Measurements from ENCODE around the gene BCL2. TPM values are rescaled to one million over a fixed set of nuclear protein-coding genes. Genes with fewer than 3 reads are reported as not detected.
A peak's percentile ranks its signal among the peaks of the same experiment; 100 is the strongest.

The BCL2 gene
- total RNA-seq, 1 experiment from 2014 or later = 2.6 TPM

DNA sequence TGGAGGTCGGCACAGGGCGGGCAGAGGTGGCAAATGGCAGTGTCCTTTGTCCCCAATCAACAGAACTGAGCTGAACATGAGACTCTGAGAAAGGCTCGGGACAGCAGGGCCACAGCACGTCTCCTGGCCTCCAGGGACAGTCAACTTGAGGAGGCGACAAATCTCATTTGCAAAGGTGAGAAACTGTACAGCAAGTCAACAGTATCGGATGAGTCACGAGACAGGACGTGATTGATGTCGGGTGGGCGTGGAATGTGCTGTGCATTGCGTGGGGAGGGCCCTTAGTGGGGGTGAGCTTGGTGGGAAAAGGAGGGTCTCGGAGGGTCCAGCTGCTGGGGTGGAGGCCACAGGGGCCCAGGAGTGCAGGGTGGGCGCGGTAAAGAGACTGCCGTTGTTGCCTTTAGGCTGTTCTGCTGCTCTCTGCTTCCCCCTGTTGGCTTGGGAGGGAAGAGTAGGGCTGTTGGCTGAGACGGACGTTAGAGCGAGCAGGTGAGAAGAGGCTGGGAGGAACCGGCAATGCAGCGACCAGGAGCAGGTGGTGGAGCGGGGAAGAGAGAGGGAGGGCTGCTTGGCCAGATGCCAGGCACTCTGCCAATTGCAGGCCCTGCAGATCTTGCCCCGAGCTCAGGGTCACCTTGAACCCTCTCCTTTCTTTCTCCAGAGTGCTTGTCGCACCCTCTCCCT, 164.3 kb downstream of the BCL2 start (continued):
- TF ChIP-seq PRRX2 (CRISPR knock-in tag; IDR thresholded peaks at IDR 0.05) (no peak), TCF7 (CRISPR knock-in tag; IDR thresholded peaks at IDR 0.05; ENCODE audit: low read depth) (no peak), ZNF532 (CRISPR knock-in tag; IDR thresholded peaks at IDR 0.05; ENCODE audit: borderline replicate concordance) (no peak), CREB1 (CRISPR knock-in tag; IDR thresholded peaks at IDR 0.05) (no peak), ERG (CRISPR knock-in tag; IDR thresholded peaks at IDR 0.05) (no peak), CREM (CRISPR knock-in tag; IDR thresholded peaks at IDR 0.05) (no peak), ZNF263 (CRISPR knock-in tag; IDR thresholded peaks at IDR 0.05; ENCODE audit: low read depth) (no peak), NR3C1 (CRISPR knock-in tag; conservative IDR thresholded peaks at IDR 0.05; ENCODE audit: low read depth) (no peak), NR2C2 (CRISPR knock-in tag; IDR thresholded peaks at IDR 0.05) (no peak), MXD4 (CRISPR knock-in tag; IDR thresholded peaks at IDR 0.05; ENCODE audit: borderline replicate concordance) (no peak), FOXP1 (CRISPR knock-in tag; IDR thresholded peaks at IDR 0.05; ENCODE audit: borderline replicate concordance) (peak; percentile 42; the same call in 1 of the 2 replicates), ATF3 (CRISPR knock-in tag; conservative IDR thresholded peaks at IDR 0.05) (no peak), NFE2L1 (CRISPR knock-in tag; IDR thresholded peaks at IDR 0.05) (no peak)
- TF ChIP-seq, protein P1, sequence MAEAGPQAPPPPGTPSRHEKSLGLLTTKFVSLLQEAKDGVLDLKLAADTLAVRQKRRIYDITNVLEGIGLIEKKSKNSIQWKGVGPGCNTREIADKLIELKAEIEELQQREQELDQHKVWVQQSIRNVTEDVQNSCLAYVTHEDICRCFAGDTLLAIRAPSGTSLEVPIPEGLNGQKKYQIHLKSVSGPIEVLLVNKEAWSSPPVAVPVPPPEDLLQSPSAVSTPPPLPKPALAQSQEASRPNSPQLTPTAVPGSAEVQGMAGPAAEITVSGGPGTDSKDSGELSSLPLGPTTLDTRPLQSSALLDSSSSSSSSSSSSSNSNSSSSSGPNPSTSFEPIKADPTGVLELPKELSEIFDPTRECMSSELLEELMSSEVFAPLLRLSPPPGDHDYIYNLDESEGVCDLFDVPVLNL (CRISPR knock-in tag; IDR thresholded peaks at IDR 0.05; ENCODE audit: borderline replicate concordance, low read depth) = no peak

DNA sequence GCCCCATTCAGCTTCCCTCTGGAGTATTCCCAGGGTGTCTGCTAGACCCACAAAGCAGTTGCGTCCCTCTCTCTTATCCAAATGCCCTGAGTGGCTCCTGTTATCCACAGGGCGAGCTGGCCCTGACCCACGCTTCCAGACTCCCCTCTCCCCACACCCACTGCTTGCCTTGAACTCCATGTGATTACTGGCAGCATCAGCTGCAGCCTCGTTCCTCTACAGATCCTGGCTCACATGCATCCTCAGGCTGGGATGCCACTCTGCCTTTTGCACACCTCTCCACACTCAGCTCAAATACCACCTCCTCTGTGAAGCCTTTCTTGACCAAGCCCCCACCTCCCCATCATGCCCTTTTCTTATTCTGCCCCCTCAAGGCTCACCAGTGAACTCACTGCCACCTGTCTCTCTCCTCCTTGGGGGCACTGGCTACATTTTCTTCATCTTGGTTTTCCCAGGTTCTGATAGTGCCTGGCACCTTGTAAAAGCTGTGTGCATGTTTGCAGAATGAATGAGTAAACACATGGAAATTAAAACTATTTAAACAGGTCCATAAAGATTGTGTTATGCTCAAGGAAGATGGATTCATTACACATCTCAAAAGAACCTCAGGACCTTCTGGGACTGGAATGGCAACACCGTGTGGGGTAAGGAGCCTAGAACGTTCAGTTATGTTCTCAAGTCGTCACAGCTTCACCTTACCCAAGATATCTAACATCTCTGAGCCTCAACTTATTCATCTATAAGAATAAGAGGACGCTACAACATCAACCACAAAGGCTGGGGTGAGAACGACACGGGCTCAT, 165.0 kb downstream of the BCL2 start:
- no peak overlapping the region for H3K4me3 Mint-ChIP-seq
- peaks cover 15% of the 10 kb centered on the region for H3K4me1 Mint-ChIP-seq
- H3K27me3 Mint-ChIP-seq (ENCODE audit: low read depth) = no peaks in the 10 kb centered on the region
- POLR2A ChIA-PET = no interaction called here
- no peaks in the 10 kb centered on the region for H3K36me3 Mint-ChIP-seq
- no peak for ATAC-seq
- no peak for DNase-seq (ENCODE audit: low spot score)
- CTCF ChIA-PET = interaction anchor here (0.5 to 2.2 kb wide), 7 partner anchors 8 to 164 kb away, joined by 3 to 8 read pairs (median 3); no protein-coding TSS in a partner anchor
- no peak overlapping the region for H3K27ac Mint-ChIP-seq
- TF ChIP-seq ZNF219 (CRISPR knock-in tag; IDR thresholded peaks at IDR 0.05; ENCODE audit: borderline replicate concordance) (no peak), ZMAT4 (CRISPR knock-in tag; IDR thresholded peaks at IDR 0.05) (no peak), ESRRA (CRISPR knock-in tag; IDR thresholded peaks at IDR 0.05; ENCODE audit: borderline replicate concordance) (no peak), ATF3 (CRISPR knock-in tag; conservative IDR thresholded peaks at IDR 0.05) (no peak)
- no peaks in the 10 kb centered on the region for H3K9me3 Mint-ChIP-seq
